DMS53 (cell line): ENCODE measurements around the gene ZNF862.
"Not testable (repeated sequence)": the region's sequence is repeated elsewhere in the genome, so short reads cannot be mapped to it uniquely, and the experiment has no call there.

Experiments used
- DNase-seq: peaks from one replicate; lab custom pipeline; 2025; lab: John Stamatoyannopoulos, UW

ZNF862 gene

GRCh38 chr7:149824748-149825566 lies 13.2 kb upstream of the ZNF862 start:
- no peak for DNase-seq

GRCh38 chr7:149825567-149826343 lies 12.4 kb upstream of the ZNF862 start:
- no peak for DNase-seq

GRCh38 chr7:149826344-149827088 lies 11.7 kb upstream of the ZNF862 start:
- DNase-seq: no peak

GRCh38 chr7:149827089-149827981 lies 10.8 kb upstream of the ZNF862 start:
- DNase-seq: no peak

- DNase-seq: no peak
Observed at GRCh38 chr7:149828357-149829309, 9.5 kb upstream of the ZNF862 start.

GRCh38 chr7:149830527-149830926 lies 7.6 kb upstream of the ZNF862 start:
- DNase-seq: not testable (repeated sequence)

GRCh38 chr7:149830997-149831740 lies 7.0 kb upstream of the ZNF862 start:
- DNase-seq: peak; percentile 47

GRCh38 chr7:149831741-149832219 lies 6.4 kb upstream of the ZNF862 start:
- no peak for DNase-seq

- DNase-seq: no peak
Observed at GRCh38 chr7:149832332-149833041, 5.7 kb upstream of the ZNF862 start.

GRCh38 chr7:149833495-149834130 lies 4.6 kb upstream of the ZNF862 start:
- no peak for DNase-seq

GRCh38 chr7:149834601-149835000 lies 3.6 kb upstream of the ZNF862 start:
- DNase-seq: no peak

GRCh38 chr7:149836434-149836833 lies 1.7 kb upstream of the ZNF862 start:
- no peak for DNase-seq

GRCh38 chr7:149837564-149838223 lies 481 bp upstream of the ZNF862 start:
- no peak for DNase-seq

GRCh38 chr7:149838992-149839408 lies 825 bp downstream of the ZNF862 start:
- peak; percentile 62 for DNase-seq

GRCh38 chr7:149839933-149840332 lies 1.8 kb downstream of the ZNF862 start:
- no peak for DNase-seq

- DNase-seq: no peak
Observed at GRCh38 chr7:149843566-149843965, 5.4 kb downstream of the ZNF862 start.

- DNase-seq: no peak
Observed at GRCh38 chr7:149844445-149844844, 6.3 kb downstream of the ZNF862 start.
